Measurements from ENCODE around the gene EPB41. TPM values are rescaled to one million over a fixed set of nuclear protein-coding genes. Genes with fewer than 3 reads are reported as not detected.
"Not testable (repeated sequence)": the region's sequence is repeated elsewhere in the genome, so short reads cannot be mapped to it uniquely, and the experiment has no call there.

The EPB41 gene
- total and polyA plus RNA-seq, 4 donors: 10.7 to 189 (median 38.1) TPM

GRCh38 chr1:28867850-28868249 lies 46.5 kb upstream of the EPB41 start:
- WGBS: 91% methylated on average over 3 of the region's 3 CpGs
- Histone ChIP-seq H3K4me3 (ENCODE audit: low read depth in 1 of 3, low read length in 3 of 3) (no peak overlapping the region), H3K27ac (ENCODE audit: low read depth in 1 of 2, low read length in 2 of 2) (no peak overlapping the region), H3K27me3 (ENCODE audit: control insufficient read depth in 4 of 4, insufficient read depth in 4 of 4, low read length in 3 of 4) (no peaks in the 10 kb centered on the region), H3K36me3 (ENCODE audit: control insufficient read depth in 4 of 4, insufficient read depth in 3 of 4, low read depth in 1 of 4, low read length in 3 of 4) (no peaks in the 10 kb centered on the region), H3K4me1 (ENCODE audit: control insufficient read depth in 4 of 4, insufficient read depth in 4 of 4, low read length in 3 of 4) (peaks cover 4 to 14% (median 6%) of the 10 kb centered on the region in 4 donors), H3K9ac (ENCODE audit: low read depth in 1 of 2, low read length in 2 of 2) (no peak overlapping the region), H3K9me3 (ENCODE audit: control insufficient read depth in 4 of 4, low read length in 3 of 4) (no peaks in the 10 kb centered on the region)
- no peak for DNase-seq (ENCODE audit: low spot score)
- TF ChIP-seq TAF1 (conservative IDR thresholded peaks at IDR 0.05) (no peak), GABPA (IDR thresholded peaks at IDR 0.05 in 1 of 2, conservative IDR thresholded peaks at IDR 0.05 in 1 of 2) (no peak), FOXA1 (IDR thresholded peaks at IDR 0.05) (no peak), HNF4G (IDR thresholded peaks at IDR 0.05) (no peak), JUND (IDR thresholded peaks at IDR 0.05) (no peak), FOXA2 (IDR thresholded peaks at IDR 0.05) (no peak), YY1 (IDR thresholded peaks at IDR 0.05) (no peak), RAD21 (IDR thresholded peaks at IDR 0.05) (no peak), NR2F2 (IDR thresholded peaks at IDR 0.05) (no peak)

- Histone ChIP-seq H3K27ac (ENCODE audit: low read depth in 1 of 2, low read length in 2 of 2) (no peak overlapping the region), H3K9me3 (ENCODE audit: control insufficient read depth in 4 of 4, low read length in 3 of 4) (no peaks in the 10 kb centered on the region), H3K27me3 (ENCODE audit: control insufficient read depth in 4 of 4, insufficient read depth in 4 of 4, low read length in 3 of 4) (no peaks in the 10 kb centered on the region), H3K36me3 (ENCODE audit: control insufficient read depth in 4 of 4, insufficient read depth in 3 of 4, low read depth in 1 of 4, low read length in 3 of 4) (no peaks in the 10 kb centered on the region), H3K4me1 (ENCODE audit: control insufficient read depth in 4 of 4, insufficient read depth in 4 of 4, low read length in 3 of 4) (peaks cover 4 to 14% (median 6%) of the 10 kb centered on the region in 4 donors), H3K9ac (ENCODE audit: low read depth in 1 of 2, low read length in 2 of 2) (no peak overlapping the region), H3K4me3 (ENCODE audit: low read depth in 1 of 3, low read length in 3 of 3) (no peak overlapping the region)
- TF ChIP-seq REST (IDR thresholded peaks at IDR 0.05) (no peak), FOXA2 (IDR thresholded peaks at IDR 0.05) (no peak), MAX (IDR thresholded peaks at IDR 0.05) (no peak), EGR1 (IDR thresholded peaks at IDR 0.05; ENCODE audit: low read depth in 2 of 2) (no peak)
- 95% methylated on average over 5 of the region's 5 CpGs for WGBS
- no peak for DNase-seq (ENCODE audit: low spot score)
Measured at GRCh38 chr1:28869952-28870351, 44.4 kb upstream of the EPB41 start.

DNA sequence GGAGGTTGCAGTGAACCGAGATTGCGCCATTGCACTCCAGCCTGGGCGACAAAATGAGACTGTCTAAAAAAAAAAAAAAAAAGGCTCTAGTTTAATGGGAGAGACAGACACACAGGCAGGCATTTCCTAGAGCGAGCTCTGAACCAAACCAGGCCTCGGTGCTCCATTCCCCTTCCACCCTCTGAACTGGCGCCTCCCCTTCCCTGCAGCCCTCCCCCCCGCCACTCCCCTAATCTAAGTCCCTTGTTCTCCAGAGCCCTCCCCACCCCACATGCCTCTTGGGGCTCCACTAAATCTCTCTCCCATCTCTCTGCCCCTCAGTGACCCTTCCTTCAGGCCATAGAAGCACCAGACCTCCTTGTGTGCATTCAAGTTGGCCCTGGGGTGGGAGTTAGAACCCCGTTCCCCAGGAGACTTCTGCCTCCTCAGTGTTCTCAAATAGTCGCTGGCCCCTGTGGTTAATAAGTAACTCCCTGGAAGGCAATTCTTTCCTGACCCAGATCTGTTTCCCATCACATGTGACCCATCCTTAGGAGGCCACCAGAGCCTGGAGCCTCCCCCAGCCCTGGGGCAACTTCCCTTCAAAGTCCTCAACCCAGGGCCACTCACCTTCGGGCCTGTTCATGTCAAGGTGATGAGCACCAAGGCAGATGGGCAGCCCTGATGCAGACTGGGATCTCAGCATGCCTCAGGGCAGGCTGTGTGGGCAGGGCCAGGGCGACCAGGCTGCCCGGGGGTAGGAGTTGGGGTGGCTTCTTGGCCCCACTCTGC lies 42.6 kb upstream of the EPB41 start:
- DNase-seq (ENCODE audit: low spot score): no peak
- no peaks in the 10 kb centered on the region for H3K9me3 ChIP-seq (ENCODE audit: control insufficient read depth in 4 of 4, low read length in 3 of 4)
- peaks cover 4 to 14% (median 6%) of the 10 kb centered on the region in 4 donors for H3K4me1 ChIP-seq (ENCODE audit: control insufficient read depth in 4 of 4, insufficient read depth in 4 of 4, low read length in 3 of 4)
- H3K9ac ChIP-seq (ENCODE audit: low read depth in 1 of 2, low read length in 2 of 2): no peak overlapping the region
- no peak overlapping the region for H3K27ac ChIP-seq (ENCODE audit: low read depth in 1 of 2, low read length in 2 of 2)
- TF ChIP-seq TAF1 (conservative IDR thresholded peaks at IDR 0.05) (no peak), HNF4G (IDR thresholded peaks at IDR 0.05) (no peak), REST (IDR thresholded peaks at IDR 0.05) (no peak), SP1 (IDR thresholded peaks at IDR 0.05) (peak; percentile 72), FOXA1 (IDR thresholded peaks at IDR 0.05) (no peak), EGR1 (IDR thresholded peaks at IDR 0.05; ENCODE audit: low read depth in 2 of 2) (no peak), RXRA (IDR thresholded peaks at IDR 0.05) (peak; percentile 7 to 26), GABPA (IDR thresholded peaks at IDR 0.05 in 1 of 2, conservative IDR thresholded peaks at IDR 0.05 in 1 of 2) (no peak), RAD21 (IDR thresholded peaks at IDR 0.05) (no peak), HNF4A (conservative IDR thresholded peaks at IDR 0.05) (peak; percentile 21 to 22)
- H3K4me3 ChIP-seq (ENCODE audit: low read depth in 1 of 3, low read length in 3 of 3): peak overlapping the region in 1 of 3 donors; percentile 2
- H3K27me3 ChIP-seq (ENCODE audit: control insufficient read depth in 4 of 4, insufficient read depth in 4 of 4, low read length in 3 of 4): no peaks in the 10 kb centered on the region
- no peaks in the 10 kb centered on the region for H3K36me3 ChIP-seq (ENCODE audit: control insufficient read depth in 4 of 4, insufficient read depth in 3 of 4, low read depth in 1 of 4, low read length in 3 of 4)
- 47% methylated on average over 12 of the region's 12 CpGs for WGBS

GRCh38 chr1:28875134-28875533 lies 39.2 kb upstream of the EPB41 start:
- 85% methylated on average over 5 of the region's 5 CpGs for WGBS
- not testable (repeated sequence) for H3K9ac ChIP-seq (ENCODE audit: low read depth in 1 of 2, low read length in 2 of 2); DNase-seq (ENCODE audit: low spot score); H3K4me3 ChIP-seq (ENCODE audit: low read depth in 1 of 3, low read length in 3 of 3); H3K9me3 ChIP-seq (ENCODE audit: control insufficient read depth in 4 of 4, low read length in 3 of 4); H3K36me3 ChIP-seq (ENCODE audit: control insufficient read depth in 4 of 4, insufficient read depth in 3 of 4, low read depth in 1 of 4, low read length in 3 of 4); H3K27me3 ChIP-seq (ENCODE audit: control insufficient read depth in 4 of 4, insufficient read depth in 4 of 4, low read length in 3 of 4); H3K27ac ChIP-seq (ENCODE audit: low read depth in 1 of 2, low read length in 2 of 2)
- H3K4me1 ChIP-seq (ENCODE audit: control insufficient read depth in 4 of 4, insufficient read depth in 4 of 4, low read length in 3 of 4): peaks cover 4 to 14% (median 6%) of the 10 kb centered on the region in 4 donors

All from liver (tissue), 9 donors.